Gastrocnemius medialis (tissue), 4 donors: Measurements from ENCODE around the gene RNF207. TPM values are rescaled to one million over a fixed set of nuclear protein-coding genes. Genes with fewer than 3 reads are reported as not detected.

Experiments
- ATAC-seq, 2 donors: fragments of 150-250 bp; one replicate each; pipeline ENCODE4 v1.9.1; 2016
- DNase-seq, 2 donors: peaks; one replicate each; pipeline ENCODE4 v3.0.0-alpha.2; 2019
- H3K27ac ChIP-seq, 4 donors: fragments of 200-600 bp; sonication (generic); 1 replicate in 1 of 4; 2 replicates in 3 of 4; pipeline ENCODE4 v1.5.1; 2016 to 2018; ENCODE audit warnings: mild to moderate bottlenecking in 2 of 4, moderate library complexity in 1 of 4
- H3K27me3 ChIP-seq, 3 donors: fragments of 200-600 bp; sonication (generic) in 2 of 3; 1 replicate in 1 of 3; 2 replicates in 2 of 3; pipeline versions ENCODE4 v1.5.1 to v1.6.0; 2016 to 2019; ENCODE audit warnings: mild to moderate bottlenecking in 1 of 3, moderate library complexity in 1 of 3
- H3K36me3 ChIP-seq, 2 donors: fragments of 200-600 bp; sonication (generic) in 1 of 2; one replicate each; pipeline ENCODE4 v1.5.1; 2017 to 2018
- H3K4me1 ChIP-seq, 2 donors: fragments of 200-600 bp; sonication (generic) in 1 of 2; one replicate each; pipeline ENCODE4 v1.5.1; 2016 to 2017; ENCODE audit warnings: mild to moderate bottlenecking in 2 of 2
- H3K4me3 ChIP-seq, 4 donors: fragments of 200-600 bp; sonication (generic) in 3 of 4; 1 replicate in 1 of 4; 2 replicates in 3 of 4; pipeline ENCODE4 v1.5.1; 2016 to 2019; ENCODE audit warnings: mild to moderate bottlenecking in 2 of 4
- H3K9me3 ChIP-seq, 3 donors: fragments of 200-600 bp; sonication (generic) in 2 of 3; 1 replicate in 1 of 3; 2 replicates in 2 of 3; pipeline ENCODE4 v1.5.1; 2016 to 2019
- CTCF ChIP-seq, 5 experiments: fragments of 450-650 bp in 3 of 5; fragments of 200-600 bp in 2 of 5; sonication (generic) in 2 of 5; IDR thresholded peaks in 4 of 5; conservative IDR thresholded peaks in 1 of 5; 1 replicate in 4 of 5; 2 replicates in 1 of 5; pipeline ENCODE4 v1.5.1; 2016 to 2019; ENCODE audit warnings: antibody characterized with exemption in 5 of 5, mild to moderate bottlenecking in 3 of 5, moderate library complexity in 3 of 5
- POLR2A ChIP-seq, 2 donors: fragments of 450-650 bp; IDR thresholded peaks; one replicate each; pipeline ENCODE4 v1.6.1; 2017; ENCODE audit warnings: antibody characterized with exemption in 2 of 2, mild to moderate bottlenecking in 2 of 2, moderate library complexity in 2 of 2
- in situ Hi-C, 4 donors: fragments of 200-750 bp; cut with MboI; loops; one replicate each; pipeline versions ENCODE4 v1.15.0 to v1.8.0; 2017; ENCODE audit warnings: low sequenced_read_pairs in 4 of 4
- intact Hi-C: fragments of 100-400 bp; cut with DNase I; formaldehyde crosslinking; loops from one replicate; pipeline ENCODE4 v1.15.1; 2023; ENCODE audit warnings: low total_unique reads
- total RNA-seq, 4 donors: library from RNA; depleted of rRNA; stranded (reverse); fragments of >200 nt; gene quantifications; one replicate each; pipeline versions ENCODE4 v1.1.0 to v1.2.3, GENCODE V29; 2016

Gene RNF207
- total RNA-seq, 4 donors from 2014 or later: 0.29 to 4.7 (median 0.99) TPM

- Histone ChIP-seq H3K4me1 (no peaks in the 10 kb centered on the region), H3K9me3 (no peaks in the 10 kb centered on the region), H3K27ac (no peak overlapping the region), H3K4me3 (no peak overlapping the region), H3K36me3 (no peaks in the 10 kb centered on the region), H3K27me3 (peaks cover 5 to 19% (median 17%) of the 10 kb centered on the region in 3 donors)
- no peak for DNase-seq
- intact Hi-C loops (no loop called here), in situ Hi-C loops (no loop called here)
- TF ChIP-seq CTCF (IDR thresholded peaks at IDR 0.05 in 4 of 5, conservative IDR thresholded peaks at IDR 0.05 in 1 of 5) (no peak), POLR2A (IDR thresholded peaks at IDR 0.05) (no peak)
- ATAC-seq: no peak
Measured at GRCh38 chr1:6171548-6172124, 34.3 kb upstream of the RNF207 start.

- no peak for DNase-seq
- H3K27me3 ChIP-seq: peaks cover 14 to 28% (median 26%) of the 10 kb centered on the region in 3 donors
- in situ Hi-C loops (no loop called here), intact Hi-C loops (no loop called here)
- no peak for TF ChIP-seq CTCF (IDR thresholded peaks at IDR 0.05 in 4 of 5, conservative IDR thresholded peaks at IDR 0.05 in 1 of 5)
- no peak for TF ChIP-seq POLR2A (IDR thresholded peaks at IDR 0.05)
- H3K36me3 ChIP-seq: no peaks in the 10 kb centered on the region
- H3K9me3 ChIP-seq: no peaks in the 10 kb centered on the region
- no peaks in the 10 kb centered on the region for H3K4me1 ChIP-seq
- ATAC-seq: no peak
- no peak overlapping the region for H3K4me3 ChIP-seq
- H3K27ac ChIP-seq: no peak overlapping the region
Measured at GRCh38 chr1:6172549-6172948, 33.4 kb upstream of the RNF207 start.

DNA sequence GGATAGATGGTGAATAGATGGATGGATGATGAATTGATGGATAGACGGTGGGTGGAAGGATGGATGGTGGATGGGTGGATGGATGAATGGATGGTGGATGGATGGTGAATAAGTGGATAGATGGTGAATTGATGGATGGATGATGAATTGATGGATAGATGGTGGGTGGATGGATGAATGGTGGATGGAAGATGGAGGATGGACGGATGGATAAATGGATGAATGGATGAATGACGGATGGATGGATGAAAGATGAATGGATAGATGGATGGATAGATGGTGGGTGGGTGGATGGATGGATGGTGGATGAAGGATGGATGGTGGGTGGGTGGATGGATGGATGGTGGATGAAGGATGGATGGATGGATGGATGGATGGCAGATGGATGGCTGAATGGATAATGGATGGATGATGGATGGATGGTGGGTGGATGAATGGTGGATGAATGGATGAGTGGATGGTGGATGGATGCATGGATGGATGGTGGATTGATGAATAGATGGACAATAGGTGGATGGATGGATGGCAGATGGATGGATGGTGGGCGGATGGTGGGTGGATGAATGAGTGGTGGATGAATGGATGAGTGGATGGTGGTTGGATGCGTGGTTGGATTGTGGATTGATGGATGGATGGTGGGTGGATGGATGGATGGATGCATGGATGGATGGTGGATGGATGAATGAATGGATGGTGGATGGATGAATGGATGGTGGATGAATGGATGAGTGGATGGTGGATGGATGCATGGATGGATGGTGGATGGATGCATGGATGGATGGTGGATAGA lies 31.1 kb upstream of the RNF207 start:
- ATAC-seq (no peak), DNase-seq (no peak)
- Histone ChIP-seq H3K27me3 (peaks cover 30 to 45% (median 44%) of the 10 kb centered on the region in 3 donors), H3K4me1 (peaks cover 5% of the 10 kb centered on the region in 2 donors), H3K36me3 (no peaks in the 10 kb centered on the region), H3K9me3 (no peaks in the 10 kb centered on the region), H3K4me3 (no peak overlapping the region), H3K27ac (no peak overlapping the region)
- TF ChIP-seq POLR2A (IDR thresholded peaks at IDR 0.05): no peak
- no peak for TF ChIP-seq CTCF (IDR thresholded peaks at IDR 0.05 in 4 of 5, conservative IDR thresholded peaks at IDR 0.05 in 1 of 5)
- intact Hi-C loops (no loop called here), in situ Hi-C loops (no loop called here)

DNA sequence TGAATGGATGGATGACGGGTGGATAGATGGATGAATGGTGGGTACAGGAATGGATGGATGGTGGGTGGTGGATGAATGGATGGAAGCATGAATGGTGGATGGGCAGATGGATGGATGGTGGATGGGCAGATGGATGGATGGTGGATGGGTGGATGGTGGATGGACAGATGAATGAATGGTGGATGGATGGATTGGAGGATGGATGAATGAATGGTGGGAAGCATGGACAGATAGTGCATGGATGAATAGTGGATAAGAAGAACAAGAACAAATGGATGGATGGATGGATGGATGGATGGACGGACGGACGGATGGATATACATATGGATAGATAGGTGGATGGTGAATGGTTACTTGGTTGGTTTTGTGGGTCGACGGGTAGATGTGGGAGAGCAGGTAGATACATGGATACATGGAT lies 30.5 kb upstream of the RNF207 start:
- Histone ChIP-seq H3K36me3 (no peaks in the 10 kb centered on the region), H3K4me3 (no peak overlapping the region), H3K4me1 (peaks cover 5% of the 10 kb centered on the region in 2 donors), H3K9me3 (no peaks in the 10 kb centered on the region), H3K27me3 (peaks cover 30 to 44% (median 42%) of the 10 kb centered on the region in 3 donors), H3K27ac (no peak overlapping the region)
- DNase-seq (no peak), ATAC-seq (no peak)
- intact Hi-C loops: no loop called here
- no peak for TF ChIP-seq POLR2A (IDR thresholded peaks at IDR 0.05)
- TF ChIP-seq CTCF (IDR thresholded peaks at IDR 0.05 in 4 of 5, conservative IDR thresholded peaks at IDR 0.05 in 1 of 5): no peak
- in situ Hi-C loops: no loop called here
